GM23338 (cell line): Measurements from ENCODE around the gene NWD2.

Source experiments
- CREB1 ChIP-seq: fragments of 250-450 bp; sonication (Bioruptor Pico); IDR thresholded peaks from 2 replicates; pipeline ENCODE4 v1.5.0; 2020; ENCODE audit warnings: low read depth, mild to moderate bottlenecking, moderate library complexity
- CTCF ChIP-seq, 2 experiments: fragments of 200-600 bp in 1 of 2; sonication (generic) in 1 of 2; conservative IDR thresholded peaks; 2 replicates each; pipeline versions ENCODE4 v1.5.1 to v1.6.1; 2016 to 2017; ENCODE audit warnings: antibody characterized with exemption in 2 of 2, low read depth in 2 of 2, mild to moderate bottlenecking in 2 of 2, moderate library complexity in 1 of 2
- ETS1 ChIP-seq: IDR thresholded peaks from 2 replicates; pipeline ENCODE4 v1.6.1; 2016; ENCODE audit warnings: antibody characterized with exemption
- EZH2 ChIP-seq: fragments of 200-600 bp; sonication (generic); IDR thresholded peaks from one replicate; pipeline ENCODE4 v1.8.0; 2017; ENCODE audit warnings: antibody characterized with exemption, mild to moderate bottlenecking, low read depth; ENCODE audit not compliant: unreplicated experiment
- EZH2phosphoT487 ChIP-seq: fragments of 200-600 bp; sonication (generic); IDR thresholded peaks from one replicate; pipeline ENCODE4 v1.8.1; 2018; ENCODE audit warnings: antibody characterized with exemption; ENCODE audit not compliant: unreplicated experiment
- POLR2AphosphoS5 ChIP-seq: IDR thresholded peaks from 2 replicates; pipeline ENCODE4 v1.6.1; 2016; ENCODE audit warnings: antibody characterized with exemption, low read depth
- REST ChIP-seq: IDR thresholded peaks from one replicate; pipeline ENCODE4 v1.6.1; 2018; ENCODE audit warnings: antibody characterized with exemption; ENCODE audit not compliant: unreplicated experiment
- ZNF114 ChIP-seq: fragments of 250-450 bp; sonication (Bioruptor Pico); IDR thresholded peaks from 2 replicates; pipeline ENCODE4 v1.5.0; 2020; ENCODE audit warnings: mild to moderate bottlenecking, moderate library complexity

- TF ChIP-seq CREB1 (CRISPR knock-in tag) (no peak), CTCF (conservative IDR thresholded peaks at IDR 0.05; ENCODE audit: low read depth in 2 of 2) (no peak), POLR2AphosphoS5 (no peak), ZNF114 (CRISPR knock-in tag) (no peak), EZH2 (no peak), EZH2phosphoT487 (no peak), ETS1 (no peak), REST (no peak)
Measured at GRCh38 chr4:37365888-37366287, 121.3 kb downstream of the NWD2 start.
